HepG2 (cell line): ENCODE results near the gene PCSK6. TPM values are rescaled to one million over a fixed set of nuclear protein-coding genes. Genes with fewer than 3 reads are reported as not detected.

Experiments
- ARID2 ChIP-seq: sonication (generic); formaldehyde crosslinking; IDR thresholded peaks from 2 replicates; pipeline ENCODE4 v1.8.1; 2022; ENCODE audit warnings: mild to moderate bottlenecking, missing genetic modification reagents, borderline replicate concordance
- ASH2L ChIP-seq: fragments of 300-600, 200-600 bp; sonication (generic); IDR thresholded peaks from 2 replicates; pipeline ENCODE4 v1.7.0; 2017; ENCODE audit warnings: low read depth, mild to moderate bottlenecking, moderate library complexity, mixed read lengths, low read length; ENCODE audit not compliant: insufficient read length
- FIP1L1 ChIP-seq: fragments of 200-400 bp; formaldehyde crosslinking; IDR thresholded peaks from 2 replicates; pipeline ENCODE4 v1.6.1; 2018; ENCODE audit warnings: low read depth, mild to moderate bottlenecking, low read length, moderate library complexity, borderline replicate concordance; ENCODE audit not compliant: insufficient read depth
- FOXM1 ChIP-seq: sonication (generic); formaldehyde crosslinking; IDR thresholded peaks from 2 replicates; pipeline ENCODE4 v1.5.0; 2020; ENCODE audit warnings: missing genetic modification reagents
- KLF12 ChIP-seq: sonication (generic); formaldehyde crosslinking; IDR thresholded peaks from 2 replicates; pipeline ENCODE4 v1.4.0; 2020; ENCODE audit warnings: missing genetic modification reagents, borderline replicate concordance
- MIER3 ChIP-seq: IDR thresholded peaks from 2 replicates; pipeline ENCODE4 v1.6.1; 2016; ENCODE audit warnings: missing compliant biosample characterization, borderline replicate concordance
- MXI1 ChIP-seq: IDR thresholded peaks from 3 replicates; pipeline ENCODE4 v1.6.1; 2012; ENCODE audit warnings: low read depth, low read length, inconsistent platforms, borderline replicate concordance
- NFKB2 ChIP-seq: sonication (generic); formaldehyde crosslinking; IDR thresholded peaks from 2 replicates; pipeline ENCODE4 v1.4.0; 2020; ENCODE audit warnings: missing genetic modification reagents, borderline replicate concordance
- NFKBIZ ChIP-seq: IDR thresholded peaks from 2 replicates; pipeline ENCODE4 v1.6.1; 2018; ENCODE audit warnings: missing genetic modification reagents, missing compliant biosample characterization
- PCBP2 ChIP-seq: fragments of 200-400 bp; formaldehyde crosslinking; optimal IDR thresholded peaks from 2 replicates; pipeline ENCODE3; 2018; ENCODE audit warnings: low read length, low read depth; ENCODE audit not compliant: poor library complexity, severe bottlenecking
- SIX1 ChIP-seq: sonication (generic); formaldehyde crosslinking; IDR thresholded peaks from 2 replicates; pipeline ENCODE4 v1.4.0; 2020; ENCODE audit warnings: missing genetic modification reagents, borderline replicate concordance
- SMC3 ChIP-seq: IDR thresholded peaks from 2 replicates; pipeline ENCODE4 v1.6.1; 2011; ENCODE audit warnings: low read length, improper control_type of control experiment
- SRF ChIP-seq: IDR thresholded peaks from 2 replicates; pipeline ENCODE4 v1.6.1; 2011; ENCODE audit warnings: mild to moderate bottlenecking, low read depth, low read length, moderate library complexity
- ZNF367 ChIP-seq: sonication (generic); formaldehyde crosslinking; IDR thresholded peaks from 2 replicates; pipeline ENCODE4 v1.4.0; 2020; ENCODE audit warnings: missing genetic modification reagents, borderline replicate concordance
- ZNF432 ChIP-seq: sonication (generic); formaldehyde crosslinking; IDR thresholded peaks from 2 replicates; pipeline ENCODE4 v1.5.0; 2020; ENCODE audit warnings: missing genetic modification reagents, mild to moderate bottlenecking, borderline replicate concordance
- ZNF629 ChIP-seq: sonication (generic); formaldehyde crosslinking; conservative IDR thresholded peaks from 2 replicates; pipeline ENCODE4 v1.5.0; 2020; ENCODE audit warnings: missing genetic modification reagents
- ZNF713 ChIP-seq: sonication (generic); formaldehyde crosslinking; IDR thresholded peaks from 2 replicates; pipeline ENCODE4 v1.4.0; 2020; ENCODE audit warnings: mild to moderate bottlenecking, missing genetic modification reagents
- ZNF878 ChIP-seq: sonication (generic); formaldehyde crosslinking; IDR thresholded peaks from 2 replicates; pipeline ENCODE4 v1.8.1; 2023; ENCODE audit warnings: mild to moderate bottlenecking, missing genetic modification reagents, moderate library complexity
- ZSCAN31 ChIP-seq: sonication (generic); formaldehyde crosslinking; IDR thresholded peaks from 2 replicates; pipeline ENCODE4 v1.5.0; 2020; ENCODE audit warnings: low read depth, mild to moderate bottlenecking, missing genetic modification reagents
- polyA plus RNA-seq, 8 experiments: library from polyadenylated mRNA; depleted of rRNA in 3 of 8; stranded (reverse) in 7 of 8; unstranded in 1 of 8; fragments of >200 nt; fragmentation: Illumina TruSeq in 4 of 8; extraction: Trizol in 4 of 8; gene quantifications; 2 replicates each; pipeline versions ENCODE4 v1.2.1 to v1.2.3, GENCODE V29; 2011 to 2016; ENCODE audit warnings: low read depth in 4 of 8, missing spikeins in 1 of 8, mixed read lengths in 1 of 8; ENCODE audit not compliant: insufficient read depth in 1 of 8
- total RNA-seq, 5 experiments: library from RNA; depleted of rRNA; stranded (reverse); fragments of >200 nt; fragmentation: Illumina TruSeq; extraction: Trizol; gene quantifications; 2 replicates each; pipeline ENCODE4 v1.2.3, GENCODE V29; 2016; ENCODE audit warnings: low read depth in 1 of 5
- TF ChIP-seq, protein P1 (sequence below): sonication (generic); formaldehyde crosslinking; IDR thresholded peaks from 2 replicates; pipeline ENCODE4 v1.5.0; 2020; ENCODE audit warnings: missing genetic modification reagents
- TF ChIP-seq, protein P2 (sequence below), 2 experiments: IDR thresholded peaks; 2 replicates each; pipeline ENCODE4 v1.6.1; 2011 to 2012; ENCODE audit warnings: low read length in 2 of 2, borderline replicate concordance in 1 of 2, low read depth in 1 of 2, mild to moderate bottlenecking in 1 of 2, moderate library complexity in 1 of 2
- TF ChIP-seq, protein P3 (sequence below): sonication (generic); formaldehyde crosslinking; IDR thresholded peaks from 2 replicates; pipeline ENCODE4 v1.9.0; 2021; ENCODE audit warnings: missing genetic modification reagents, borderline replicate concordance

Gene PCSK6
- total and polyA plus RNA-seq, 2 of the 13 experiments (the other 11 are each of a cell fraction or from before 2014, with no cell fraction given): 56.5 to 155 TPM

DNA sequence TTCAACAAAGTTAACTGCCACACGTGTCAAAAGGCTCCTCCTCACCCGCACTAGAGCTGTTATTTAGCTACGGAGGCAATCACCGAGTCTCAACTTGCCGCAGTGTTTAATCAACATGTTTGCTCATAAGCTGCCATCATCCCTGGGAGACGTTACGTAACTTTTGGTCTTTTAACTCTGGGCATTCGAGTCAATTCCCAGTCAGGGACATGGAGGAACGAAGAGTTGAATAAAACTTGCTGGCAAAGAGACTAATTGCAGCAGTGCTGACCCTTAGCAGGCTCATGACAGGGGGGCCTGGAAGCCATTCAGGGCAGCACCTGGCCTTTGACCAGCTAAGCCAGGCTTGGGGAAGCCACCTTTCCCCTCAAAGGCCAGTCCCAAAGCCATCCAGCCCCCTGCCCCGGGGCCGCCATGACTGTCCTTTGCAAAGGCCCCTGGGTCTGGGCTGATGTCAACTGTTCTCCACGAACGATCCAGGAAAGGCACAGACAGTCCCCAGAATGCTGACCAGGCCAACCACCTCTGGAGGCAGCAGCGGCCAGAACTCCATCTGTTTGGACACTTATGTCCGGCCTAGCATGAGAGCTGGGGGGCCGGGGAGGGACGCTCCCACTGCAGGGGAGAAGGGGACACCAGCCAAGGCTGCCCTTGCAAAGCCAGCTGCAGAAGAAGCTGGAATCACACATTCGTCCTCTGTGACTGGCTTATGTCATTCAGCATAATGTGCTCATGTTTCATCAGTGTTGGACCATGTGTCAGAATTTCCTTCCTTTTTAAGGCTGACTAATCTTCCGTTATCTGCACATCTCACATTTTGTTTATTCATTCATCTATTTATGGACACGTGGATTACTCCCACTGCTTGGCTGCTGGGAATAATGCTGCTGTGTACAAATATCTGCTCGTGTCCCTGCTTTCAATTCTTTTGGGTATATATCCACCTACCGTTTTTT lies 43.7 kb downstream of the PCSK6 start (continued):
- peak; percentile 52; the same call in 1 of the 2 replicates for TF ChIP-seq NFKBIZ (CRISPR knock-in tag)
- TF ChIP-seq FIP1L1: no peak
- TF ChIP-seq SMC3: no peak
- TF ChIP-seq, protein P1, sequence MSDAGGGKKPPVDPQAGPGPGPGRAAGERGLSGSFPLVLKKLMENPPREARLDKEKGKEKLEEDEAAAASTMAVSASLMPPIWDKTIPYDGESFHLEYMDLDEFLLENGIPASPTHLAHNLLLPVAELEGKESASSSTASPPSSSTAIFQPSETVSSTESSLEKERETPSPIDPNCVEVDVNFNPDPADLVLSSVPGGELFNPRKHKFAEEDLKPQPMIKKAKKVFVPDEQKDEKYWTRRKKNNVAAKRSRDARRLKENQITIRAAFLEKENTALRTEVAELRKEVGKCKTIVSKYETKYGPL: peak; percentile 96
- no peak for TF ChIP-seq ZNF432 (CRISPR knock-in tag)
- TF ChIP-seq MXI1: peak; percentile 23; the same call in 1 of the 3 replicates
- peak; percentile 78; the same call in 1 of the 2 replicates for TF ChIP-seq ARID2
- TF ChIP-seq ZNF878 (CRISPR knock-in tag): no peak
- TF ChIP-seq SRF: no peak
- TF ChIP-seq, protein P2, sequence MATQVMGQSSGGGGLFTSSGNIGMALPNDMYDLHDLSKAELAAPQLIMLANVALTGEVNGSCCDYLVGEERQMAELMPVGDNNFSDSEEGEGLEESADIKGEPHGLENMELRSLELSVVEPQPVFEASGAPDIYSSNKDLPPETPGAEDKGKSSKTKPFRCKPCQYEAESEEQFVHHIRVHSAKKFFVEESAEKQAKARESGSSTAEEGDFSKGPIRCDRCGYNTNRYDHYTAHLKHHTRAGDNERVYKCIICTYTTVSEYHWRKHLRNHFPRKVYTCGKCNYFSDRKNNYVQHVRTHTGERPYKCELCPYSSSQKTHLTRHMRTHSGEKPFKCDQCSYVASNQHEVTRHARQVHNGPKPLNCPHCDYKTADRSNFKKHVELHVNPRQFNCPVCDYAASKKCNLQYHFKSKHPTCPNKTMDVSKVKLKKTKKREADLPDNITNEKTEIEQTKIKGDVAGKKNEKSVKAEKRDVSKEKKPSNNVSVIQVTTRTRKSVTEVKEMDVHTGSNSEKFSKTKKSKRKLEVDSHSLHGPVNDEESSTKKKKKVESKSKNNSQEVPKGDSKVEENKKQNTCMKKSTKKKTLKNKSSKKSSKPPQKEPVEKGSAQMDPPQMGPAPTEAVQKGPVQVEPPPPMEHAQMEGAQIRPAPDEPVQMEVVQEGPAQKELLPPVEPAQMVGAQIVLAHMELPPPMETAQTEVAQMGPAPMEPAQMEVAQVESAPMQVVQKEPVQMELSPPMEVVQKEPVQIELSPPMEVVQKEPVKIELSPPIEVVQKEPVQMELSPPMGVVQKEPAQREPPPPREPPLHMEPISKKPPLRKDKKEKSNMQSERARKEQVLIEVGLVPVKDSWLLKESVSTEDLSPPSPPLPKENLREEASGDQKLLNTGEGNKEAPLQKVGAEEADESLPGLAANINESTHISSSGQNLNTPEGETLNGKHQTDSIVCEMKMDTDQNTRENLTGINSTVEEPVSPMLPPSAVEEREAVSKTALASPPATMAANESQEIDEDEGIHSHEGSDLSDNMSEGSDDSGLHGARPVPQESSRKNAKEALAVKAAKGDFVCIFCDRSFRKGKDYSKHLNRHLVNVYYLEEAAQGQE (IDR thresholded peaks at IDR 0.05; ENCODE audit: borderline replicate concordance in 1 of 2, low read depth in 1 of 2, low read length in 2 of 2): no peak
- peak; percentile 92 for TF ChIP-seq MIER3 (CRISPR knock-in tag)
- TF ChIP-seq SIX1 (CRISPR knock-in tag): peak; percentile 85; the same call in 1 of the 2 replicates
- no peak for TF ChIP-seq ZNF713 (CRISPR knock-in tag)
- TF ChIP-seq ASH2L: no peak
- TF ChIP-seq PCBP2: no peak
- TF ChIP-seq ZNF629 (CRISPR knock-in tag): no peak; the same call in 1 of the 2 replicates
- TF ChIP-seq FOXM1: no peak
- no peak for TF ChIP-seq ZSCAN31 (CRISPR knock-in tag)
- no peak for TF ChIP-seq ZNF367
- TF ChIP-seq NFKB2 (CRISPR knock-in tag): no peak; the same call in 1 of the 2 replicates
- no peak for TF ChIP-seq KLF12 (CRISPR knock-in tag)
- TF ChIP-seq, protein P3, sequence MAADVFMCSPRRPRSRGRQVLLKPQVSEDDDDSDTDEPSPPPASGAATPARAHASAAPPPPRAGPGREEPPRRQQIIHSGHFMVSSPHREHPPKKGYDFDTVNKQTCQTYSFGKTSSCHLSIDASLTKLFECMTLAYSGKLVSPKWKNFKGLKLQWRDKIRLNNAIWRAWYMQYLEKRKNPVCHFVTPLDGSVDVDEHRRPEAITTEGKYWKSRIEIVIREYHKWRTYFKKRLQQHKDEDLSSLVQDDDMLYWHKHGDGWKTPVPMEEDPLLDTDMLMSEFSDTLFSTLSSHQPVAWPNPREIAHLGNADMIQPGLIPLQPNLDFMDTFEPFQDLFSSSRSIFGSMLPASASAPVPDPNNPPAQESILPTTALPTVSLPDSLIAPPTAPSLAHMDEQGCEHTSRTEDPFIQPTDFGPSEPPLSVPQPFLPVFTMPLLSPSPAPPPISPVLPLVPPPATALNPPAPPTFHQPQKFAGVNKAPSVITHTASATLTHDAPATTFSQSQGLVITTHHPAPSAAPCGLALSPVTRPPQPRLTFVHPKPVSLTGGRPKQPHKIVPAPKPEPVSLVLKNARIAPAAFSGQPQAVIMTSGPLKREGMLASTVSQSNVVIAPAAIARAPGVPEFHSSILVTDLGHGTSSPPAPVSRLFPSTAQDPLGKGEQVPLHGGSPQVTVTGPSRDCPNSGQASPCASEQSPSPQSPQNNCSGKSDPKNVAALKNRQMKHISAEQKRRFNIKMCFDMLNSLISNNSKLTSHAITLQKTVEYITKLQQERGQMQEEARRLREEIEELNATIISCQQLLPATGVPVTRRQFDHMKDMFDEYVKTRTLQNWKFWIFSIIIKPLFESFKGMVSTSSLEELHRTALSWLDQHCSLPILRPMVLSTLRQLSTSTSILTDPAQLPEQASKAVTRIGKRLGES (CRISPR knock-in tag): no peak
